Fibroblast of lung (primary cell): ENCODE results near the gene ANAPC16. TPM values are rescaled to one million over a fixed set of nuclear protein-coding genes. Genes with fewer than 3 reads are reported as not detected.

ENCODE experiments used
- DNase-seq, 2 donors: peaks; one replicate each; pipeline versions ENCODE4 v3.0.0 to v3.0.0-alpha.2; 2010; ENCODE audit warnings: low read depth in 2 of 2
- H2AFZ ChIP-seq: 2 replicates; pipeline ENCODE4 v1.5.1; 2012; ENCODE audit warnings: low read length, control low read depth, inconsistent platforms
- H3K27ac ChIP-seq: 2 replicates; pipeline ENCODE4 v1.5.1; 2011; ENCODE audit warnings: low read length, control low read depth; ENCODE audit not compliant: insufficient read depth
- H3K27me3 ChIP-seq: 2 replicates; pipeline ENCODE4 v1.5.1; 2011; ENCODE audit warnings: mild to moderate bottlenecking, low read length; ENCODE audit not compliant: control insufficient read depth, insufficient read depth
- H3K36me3 ChIP-seq: 2 replicates; pipeline ENCODE4 v1.5.1; 2011; ENCODE audit warnings: low read length; ENCODE audit not compliant: control insufficient read depth, insufficient read depth
- H3K4me1 ChIP-seq: 2 replicates; pipeline ENCODE4 v1.5.1; 2011; ENCODE audit warnings: low read length; ENCODE audit not compliant: control insufficient read depth, insufficient read depth; ENCODE audit errors: extremely low read depth
- H3K4me2 ChIP-seq: 2 replicates; pipeline ENCODE4 v1.5.1; 2011; ENCODE audit warnings: low read length, control low read depth; ENCODE audit not compliant: insufficient read depth; ENCODE audit errors: extremely low read depth
- H3K4me3 ChIP-seq, 4 experiments: fragments of 200-600 bp in 1 of 4; sonication (generic) in 1 of 4; replicated peaks in 1 of 4; 2 replicates each; pipeline ENCODE4 v1.5.1; 2011 to 2016; ENCODE audit warnings: low read length in 4 of 4, low read depth in 3 of 4, mild to moderate bottlenecking in 3 of 4, control low read depth in 2 of 4, inconsistent platforms in 1 of 4, mixed read lengths in 1 of 4; ENCODE audit not compliant: insufficient read depth in 1 of 4; ENCODE audit errors: control extremely low read depth in 1 of 4
- H3K79me2 ChIP-seq: 2 replicates; pipeline ENCODE4 v1.5.1; 2012; ENCODE audit warnings: mild to moderate bottlenecking, low read length, inconsistent platforms; ENCODE audit not compliant: control insufficient read depth, insufficient read depth
- H3K9ac ChIP-seq: 2 replicates; pipeline ENCODE4 v1.5.1; 2011; ENCODE audit warnings: mild to moderate bottlenecking, low read length, control low read depth; ENCODE audit not compliant: insufficient read depth
- H3K9me3 ChIP-seq: 2 replicates; pipeline ENCODE4 v1.5.1; 2012; ENCODE audit warnings: low read depth, low read length; ENCODE audit not compliant: control insufficient read depth, insufficient read depth
- H4K20me1 ChIP-seq: 2 replicates; pipeline ENCODE4 v1.5.1; 2011; ENCODE audit warnings: low read length; ENCODE audit not compliant: control insufficient read depth, insufficient read depth; ENCODE audit errors: extremely low read depth
- CTCF ChIP-seq, 2 donors: IDR thresholded peaks in 1 of 2; conservative IDR thresholded peaks in 1 of 2; 1 replicate in 1 of 2; 2 replicates in 1 of 2; pipeline ENCODE4 v1.5.1; 2011 to 2012; ENCODE audit warnings: low read length in 2 of 2, control low read depth in 1 of 2, inconsistent platforms in 1 of 2, low read depth in 1 of 2, mild to moderate bottlenecking in 1 of 2
- EZH2 ChIP-seq: IDR thresholded peaks from 2 replicates; pipeline ENCODE4 v1.5.1; 2012; ENCODE audit warnings: low read length, control low read depth, mild to moderate bottlenecking; ENCODE audit errors: missing control alignments
- polyA plus RNA-seq, 2 donors: library from polyadenylated mRNA; depleted of rRNA in 1 of 2; stranded (reverse) in 1 of 2; unstranded in 1 of 2; fragments of >200 nt; gene quantifications; 2 replicates each; pipeline ENCODE4 v1.2.1, GENCODE V29; 2011 to 2012; ENCODE audit warnings: missing spikeins in 1 of 2
- total RNA-seq: library from RNA; depleted of rRNA; stranded (reverse); fragments of >200 nt; gene quantifications from 2 replicates; pipeline ENCODE4 v1.2.1, GENCODE V29; 2014

The ANAPC16 gene
- total and polyA plus RNA-seq, 2 donors (not counting 1 experiment from before 2014, with no cell fraction given) = 47.2 to 73.6 TPM

DNA sequence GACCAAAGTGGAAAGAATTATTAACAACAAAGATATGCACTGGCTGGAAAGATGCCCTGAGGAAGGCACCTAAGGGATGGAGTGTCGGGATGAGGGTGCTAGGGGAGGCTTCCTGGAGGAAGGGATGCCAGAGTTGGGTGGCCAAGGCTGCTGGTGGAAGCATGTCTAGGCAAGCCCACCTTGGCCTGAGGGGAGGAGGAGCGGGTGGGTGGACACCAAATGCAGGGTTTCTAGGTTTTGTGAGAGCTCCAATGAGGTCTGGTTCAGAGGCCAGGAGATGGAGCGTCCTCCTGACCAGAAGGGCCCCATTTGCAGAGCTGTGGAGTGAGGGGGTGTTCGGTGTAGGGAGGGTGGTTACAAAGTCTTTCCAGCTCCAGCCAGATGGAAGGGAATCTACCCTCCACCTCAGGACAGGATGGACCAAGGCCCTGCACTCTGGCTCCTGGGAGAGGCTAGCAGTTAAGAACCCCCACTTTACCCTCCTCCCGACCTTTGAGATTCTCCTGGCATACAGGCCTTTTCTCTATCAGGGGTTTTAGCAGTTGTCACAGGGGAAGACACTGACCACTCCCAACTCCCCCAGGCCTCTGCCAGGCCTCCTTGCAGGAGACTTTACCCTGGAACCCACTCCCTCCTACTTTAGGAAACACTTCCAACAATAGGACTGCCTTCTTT is 54.9 kb downstream of the ANAPC16 start:
- TF ChIP-seq CTCF (conservative IDR thresholded peaks at IDR 0.05 in 1 of 2, IDR thresholded peaks at IDR 0.05 in 1 of 2; ENCODE audit: low read depth in 1 of 2, low read length in 2 of 2) (no peak), EZH2 (no peak)
- H3K4me1 ChIP-seq = peaks cover 3% of the 10 kb centered on the region

DNA sequence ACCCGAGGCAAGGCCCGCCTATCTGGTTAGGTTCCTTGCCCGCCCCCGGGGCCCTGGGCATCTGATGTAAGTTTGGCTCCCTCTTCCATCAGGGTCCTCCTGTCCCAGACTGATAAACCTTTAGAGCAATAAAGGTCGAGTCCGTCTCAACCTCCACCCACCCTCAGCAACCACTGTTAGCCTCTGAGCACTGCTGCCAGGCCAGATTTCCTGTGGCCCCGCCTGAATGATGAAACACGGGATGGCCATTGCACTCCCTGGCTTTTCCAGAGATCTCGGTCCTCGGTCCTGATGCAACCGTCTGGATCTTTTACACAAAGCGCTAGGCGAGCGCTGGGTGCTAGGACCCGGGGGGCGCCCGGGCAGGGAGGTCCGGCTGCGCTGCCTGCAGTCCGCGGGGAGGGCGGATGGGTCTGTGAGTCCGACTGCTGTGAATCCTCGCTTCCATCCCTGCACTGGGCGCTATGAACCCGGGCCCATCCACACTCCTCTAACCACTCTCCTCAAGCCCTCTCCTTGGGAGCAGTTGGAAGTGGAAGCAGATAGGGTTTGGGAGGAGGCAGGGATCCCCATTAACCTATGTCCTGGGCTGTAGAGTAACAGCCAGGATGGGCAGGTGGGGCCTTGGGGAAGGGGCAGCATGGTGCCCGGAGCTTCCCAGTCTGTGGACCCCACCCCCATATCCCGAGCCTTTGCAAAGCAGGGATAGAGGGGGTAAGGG is 57.0 kb downstream of the ANAPC16 start:
- Histone ChIP-seq H3K4me3 (peak overlapping the region; percentile 60 to 83 (median 74)), H4K20me1 (no peaks in the 10 kb centered on the region), H2AFZ (peak overlapping the region; percentile 44), H3K4me2 (peak overlapping the region; percentile 97), H3K36me3 (peaks cover 10% of the 10 kb centered on the region), H3K9me3 (no peaks in the 10 kb centered on the region), H3K9ac (peak overlapping the region; percentile 84), H3K4me1 (peaks cover 11% of the 10 kb centered on the region), H3K27me3 (no peaks in the 10 kb centered on the region), H3K27ac (peak overlapping the region; percentile 85), H3K79me2 (peaks cover 20% of the 10 kb centered on the region)
- TF ChIP-seq EZH2 = no peak
- no peak for TF ChIP-seq CTCF (conservative IDR thresholded peaks at IDR 0.05 in 1 of 2, IDR thresholded peaks at IDR 0.05 in 1 of 2; ENCODE audit: low read depth in 1 of 2, low read length in 2 of 2)
- peak; percentile 92 to 99 for DNase-seq

More for the DNA sequence above, 54.9 kb downstream of the ANAPC16 start:
- DNase-seq = no peak
- no peak overlapping the region for H3K4me3 ChIP-seq
- peaks cover 7% of the 10 kb centered on the region for H3K36me3 ChIP-seq
- no peaks in the 10 kb centered on the region for H4K20me1 ChIP-seq
- H3K4me2 ChIP-seq = no peak overlapping the region
- no peak overlapping the region for H3K27ac ChIP-seq
- peaks cover 20% of the 10 kb centered on the region for H3K79me2 ChIP-seq
- H3K9me3 ChIP-seq = no peaks in the 10 kb centered on the region
- H3K9ac ChIP-seq = no peak overlapping the region
- H2AFZ ChIP-seq = no peak overlapping the region
- no peaks in the 10 kb centered on the region for H3K27me3 ChIP-seq

- Histone ChIP-seq H3K4me3 (peak within 1 kb of the TSS; percentile 60 to 98 (median 94)), H3K36me3 (peaks cover 10% of the 10 kb centered on the region)
Observed at GRCh38 chr10:72273410-72274212, 57.8 kb downstream of the ANAPC16 start, which contains the start of gene DDIT4. TSS of gene DDIT4 (plus strand) at chr10:72273924. CDS start at chr10:72274217, 293 bp downstream.

More at GRCh38 chr10:72273410-72274212, 57.8 kb downstream of the ANAPC16 start, which contains the start of gene DDIT4:
- peak; percentile 99 to 100 for DNase-seq
- H3K27ac ChIP-seq = peak within 1 kb of the TSS; percentile 88
- H3K79me2 ChIP-seq = peaks cover 20% of the 10 kb centered on the region
- H4K20me1 ChIP-seq = no peaks in the 10 kb centered on the region
- no peaks in the 10 kb centered on the region for H3K27me3 ChIP-seq
- H3K4me1 ChIP-seq = peaks cover 11% of the 10 kb centered on the region
- peak within 1 kb of the TSS; percentile 48 for H2AFZ ChIP-seq
- no peak for TF ChIP-seq CTCF (conservative IDR thresholded peaks at IDR 0.05 in 1 of 2, IDR thresholded peaks at IDR 0.05 in 1 of 2; ENCODE audit: low read depth in 1 of 2, low read length in 2 of 2)
- TF ChIP-seq EZH2 = no peak
- peak within 1 kb of the TSS; percentile 84 for H3K9ac ChIP-seq
- H3K4me2 ChIP-seq = peak within 1 kb of the TSS; percentile 97
- H3K9me3 ChIP-seq = no peaks in the 10 kb centered on the region
